Suprapubic skin (tissue), 4 donors: ENCODE measurements around the gene ZNF280A. TPM values are rescaled to one million over a fixed set of nuclear protein-coding genes. Genes with fewer than 3 reads are reported as not detected.

Experiments used
- DNase-seq, 2 donors: peaks; one replicate each; pipeline ENCODE4 v3.0.0-alpha.2; 2019; ENCODE audit warnings: low spot score in 2 of 2
- H3K27ac ChIP-seq: fragments of 200-600 bp; sonication (generic); one replicate; pipeline ENCODE4 v1.5.1; 2019
- H3K27me3 ChIP-seq: fragments of 200-600 bp; sonication (generic); one replicate; pipeline ENCODE4 v1.5.1; 2019
- H3K36me3 ChIP-seq: fragments of 200-600 bp; sonication (generic); one replicate; pipeline ENCODE4 v1.5.1; 2019
- H3K4me1 ChIP-seq: fragments of 200-600 bp; sonication (generic); one replicate; pipeline ENCODE4 v1.5.1; 2019
- H3K4me3 ChIP-seq: fragments of 200-600 bp; sonication (generic); one replicate; pipeline ENCODE4 v1.5.1; 2019; ENCODE audit warnings: mild to moderate bottlenecking
- H3K9me3 ChIP-seq: fragments of 200-600 bp; sonication (generic); one replicate; pipeline ENCODE4 v1.5.1; 2019
- CTCF ChIP-seq, 2 donors: fragments of 200-600 bp in 1 of 2; fragments of 450-650 bp in 1 of 2; sonication (generic) in 1 of 2; IDR thresholded peaks; one replicate each; pipeline ENCODE4 v1.5.1; 2016 to 2019; ENCODE audit warnings: antibody characterized with exemption in 2 of 2, mild to moderate bottlenecking in 1 of 2, moderate library complexity in 1 of 2
- EP300 ChIP-seq: sonication (generic); formaldehyde crosslinking; IDR thresholded peaks from one replicate; pipeline ENCODE4 v1.6.1; 2017; ENCODE audit warnings: antibody characterized with exemption
- POLR2A ChIP-seq, 2 donors: fragments of 450-650 bp; IDR thresholded peaks; one replicate each; pipeline ENCODE4 v1.6.1; 2017; ENCODE audit warnings: antibody characterized with exemption in 2 of 2, mild to moderate bottlenecking in 2 of 2, moderate library complexity in 2 of 2
- POLR2AphosphoS5 ChIP-seq, 3 donors: sonication (generic); formaldehyde crosslinking; IDR thresholded peaks; one replicate each; pipeline ENCODE4 v1.6.1; 2017; ENCODE audit warnings: antibody characterized with exemption in 3 of 3
- WGBS: methylation state at CpG from one replicate; pipeline ENCODE4 v1.1.5; 2018; 5-methylcytosine and 5-hydroxymethylcytosine counted together
- total RNA-seq, 4 donors: library from RNA; depleted of rRNA; stranded (reverse); fragments of >200 nt; gene quantifications; one replicate each; pipeline ENCODE4 v1.1.0, GENCODE V29; 2016

The ZNF280A gene
- total RNA-seq, 4 donors from 2014 or later = not detected

DNA sequence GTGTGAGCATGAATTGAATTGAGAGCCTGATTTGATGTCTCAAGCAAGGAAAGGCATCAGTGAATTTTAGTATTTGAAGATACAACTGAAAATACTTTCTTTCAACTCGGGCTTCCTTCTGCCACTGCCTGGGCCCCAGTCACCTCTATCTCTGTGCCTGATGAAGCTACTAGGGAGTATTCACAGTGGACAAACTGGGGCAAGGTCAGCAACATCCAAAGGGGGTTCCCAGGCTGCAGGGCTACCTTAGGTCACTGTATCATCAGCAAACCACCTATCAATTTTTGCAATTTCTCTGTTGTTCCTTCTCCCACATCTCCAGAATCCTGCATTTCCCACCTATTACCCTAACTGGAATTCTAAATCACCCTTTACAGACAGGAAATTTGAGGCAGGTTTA lies 28.8 kb upstream of the ZNF280A start:
- H3K27ac ChIP-seq = no peak overlapping the region
- H3K4me3 ChIP-seq = no peak overlapping the region
- no peaks in the 10 kb centered on the region for H3K4me1 ChIP-seq
- no peak for DNase-seq
- WGBS = 79% methylated on average over 1 of the region's 1 CpG
- H3K9me3 ChIP-seq = no peaks in the 10 kb centered on the region
- H3K27me3 ChIP-seq = peaks cover 4% of the 10 kb centered on the region
- no peaks in the 10 kb centered on the region for H3K36me3 ChIP-seq
- TF ChIP-seq EP300 (no peak), CTCF (IDR thresholded peaks at IDR 0.05) (no peak)

- H3K27me3 ChIP-seq = peaks cover 4% of the 10 kb centered on the region
- no peak for DNase-seq
- H3K4me1 ChIP-seq = no peaks in the 10 kb centered on the region
- H3K4me3 ChIP-seq = no peak overlapping the region
- H3K36me3 ChIP-seq = no peaks in the 10 kb centered on the region
- H3K27ac ChIP-seq = no peak overlapping the region
- TF ChIP-seq POLR2A (IDR thresholded peaks at IDR 0.05) (no peak), CTCF (IDR thresholded peaks at IDR 0.05) (no peak), EP300 (no peak), POLR2AphosphoS5 (IDR thresholded peaks at IDR 0.05) (no peak)
- WGBS = 79% methylated on average over 8 of the region's 9 CpGs
- no peaks in the 10 kb centered on the region for H3K9me3 ChIP-seq
Measured at GRCh38 chr22:22548317-22548716, 28.2 kb upstream of the ZNF280A start.

- Histone ChIP-seq H3K9me3 (no peaks in the 10 kb centered on the region), H3K36me3 (no peaks in the 10 kb centered on the region), H3K4me1 (no peaks in the 10 kb centered on the region), H3K27ac (no peak overlapping the region), H3K27me3 (peaks cover 7% of the 10 kb centered on the region), H3K4me3 (no peak overlapping the region)
- WGBS = 57% methylated on average over 3 of the region's 3 CpGs
- TF ChIP-seq POLR2A (IDR thresholded peaks at IDR 0.05) = no peak
- TF ChIP-seq CTCF (IDR thresholded peaks at IDR 0.05) = no peak
- no peak for TF ChIP-seq EP300
- TF ChIP-seq POLR2AphosphoS5 (IDR thresholded peaks at IDR 0.05) = no peak
- no peak for DNase-seq
Measured at GRCh38 chr22:22547692-22548300, 27.7 kb upstream of the ZNF280A start.

- WGBS = 87% methylated on average over 3 of the region's 3 CpGs
- DNase-seq = no peak
- no peak for TF ChIP-seq POLR2AphosphoS5 (IDR thresholded peaks at IDR 0.05)
- no peak for TF ChIP-seq EP300
- no peak for TF ChIP-seq POLR2A (IDR thresholded peaks at IDR 0.05)
- no peak for TF ChIP-seq CTCF (IDR thresholded peaks at IDR 0.05)
- Histone ChIP-seq H3K36me3 (no peaks in the 10 kb centered on the region), H3K4me3 (no peak overlapping the region), H3K27me3 (peaks cover 7% of the 10 kb centered on the region), H3K4me1 (no peaks in the 10 kb centered on the region), H3K9me3 (no peaks in the 10 kb centered on the region), H3K27ac (no peak overlapping the region)
Measured at GRCh38 chr22:22547226-22547625, 27.2 kb upstream of the ZNF280A start.

DNA sequence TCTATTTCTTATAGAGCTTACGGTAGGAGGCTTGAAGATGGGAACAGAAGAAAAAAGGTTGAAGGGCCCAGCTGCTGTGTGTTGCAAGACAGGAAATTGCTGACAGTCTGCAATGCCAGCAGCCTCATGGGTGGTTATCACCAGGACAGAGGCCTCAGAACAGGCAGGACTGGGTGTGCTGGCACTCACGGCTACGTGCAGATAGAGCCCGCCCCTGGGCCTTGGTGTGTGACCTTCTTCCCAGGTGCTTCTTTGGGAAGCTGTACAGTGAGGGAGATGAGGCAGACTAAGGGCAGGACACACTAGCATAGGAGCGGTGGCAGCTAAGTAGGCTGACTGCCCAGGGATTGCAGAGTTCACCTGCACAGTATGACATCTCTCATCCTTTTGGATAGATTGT lies 26.4 kb upstream of the ZNF280A start:
- no peaks in the 10 kb centered on the region for H3K9me3 ChIP-seq
- 80% methylated on average over 2 of the region's 5 CpGs for WGBS
- no peak overlapping the region for H3K27ac ChIP-seq
- H3K4me1 ChIP-seq = no peaks in the 10 kb centered on the region
- DNase-seq = no peak
- peaks cover 7% of the 10 kb centered on the region for H3K27me3 ChIP-seq
- H3K36me3 ChIP-seq = no peaks in the 10 kb centered on the region
- TF ChIP-seq POLR2AphosphoS5 (IDR thresholded peaks at IDR 0.05) = no peak
- TF ChIP-seq POLR2A (IDR thresholded peaks at IDR 0.05) = no peak
- TF ChIP-seq CTCF (IDR thresholded peaks at IDR 0.05) = no peak
- no peak for TF ChIP-seq EP300
- no peak overlapping the region for H3K4me3 ChIP-seq
